ENCODE results near the gene MRPS31.
"Not testable (repeated sequence)": the region's sequence is repeated elsewhere in the genome, so short reads cannot be mapped to it uniquely, and the experiment has no call there.

Gene MRPS31

GRCh38 chr13:40786568-40786996 is 15.6 kb upstream of the MRPS31 start:
- Histone ChIP-seq H3K36me3 (ENCODE audit: control insufficient read depth, insufficient read depth, low read length) (no peaks in the 10 kb centered on the region), H3K4me1 (ENCODE audit: control insufficient read depth, insufficient read depth, low read length) (no peaks in the 10 kb centered on the region), H3K27me3 (ENCODE audit: control insufficient read depth, insufficient read depth, low read length) (no peaks in the 10 kb centered on the region), H3K4me3 (ENCODE audit: low read length) (no peak overlapping the region), H3K9me3 (ENCODE audit: control insufficient read depth, low read length) (no peaks in the 10 kb centered on the region), H3K9ac (ENCODE audit: low read length) (no peak overlapping the region)

- Histone ChIP-seq H3K9me3 (ENCODE audit: control insufficient read depth, low read length) (no peaks in the 10 kb centered on the region), H3K27me3 (ENCODE audit: control insufficient read depth, insufficient read depth, low read length) (no peaks in the 10 kb centered on the region), H3K36me3 (ENCODE audit: control insufficient read depth, insufficient read depth, low read length) (no peaks in the 10 kb centered on the region), H3K4me1 (ENCODE audit: control insufficient read depth, insufficient read depth, low read length) (no peaks in the 10 kb centered on the region), H3K4me3 (ENCODE audit: low read length) (no peak overlapping the region), H3K9ac (ENCODE audit: low read length) (no peak overlapping the region)
Observed at GRCh38 chr13:40784540-40784939, 13.6 kb upstream of the MRPS31 start.

GRCh38 chr13:40782971-40783370 is 12.0 kb upstream of the MRPS31 start:
- H3K4me1 ChIP-seq (ENCODE audit: control insufficient read depth, insufficient read depth, low read length) = not testable (repeated sequence)

GRCh38 chr13:40781717-40782116 is 10.7 kb upstream of the MRPS31 start:
- Histone ChIP-seq H3K4me3 (ENCODE audit: low read length) (no peak overlapping the region), H3K9me3 (ENCODE audit: control insufficient read depth, low read length) (no peaks in the 10 kb centered on the region), H3K9ac (ENCODE audit: low read length) (no peak overlapping the region), H3K36me3 (ENCODE audit: control insufficient read depth, insufficient read depth, low read length) (no peaks in the 10 kb centered on the region), H3K4me1 (ENCODE audit: control insufficient read depth, insufficient read depth, low read length) (peaks cover 4% of the 10 kb centered on the region), H3K27me3 (ENCODE audit: control insufficient read depth, insufficient read depth, low read length) (no peaks in the 10 kb centered on the region)

More at GRCh38 chr13:40782971-40783370, 12.0 kb upstream of the MRPS31 start:
- H3K9ac ChIP-seq (ENCODE audit: low read length); H3K36me3 ChIP-seq (ENCODE audit: control insufficient read depth, insufficient read depth, low read length); H3K9me3 ChIP-seq (ENCODE audit: control insufficient read depth, low read length); H3K27me3 ChIP-seq (ENCODE audit: control insufficient read depth, insufficient read depth, low read length); H3K4me3 ChIP-seq (ENCODE audit: low read length): not testable (repeated sequence)

GRCh38 chr13:40780822-40781401 is 9.9 kb upstream of the MRPS31 start:
- Histone ChIP-seq H3K4me3 (ENCODE audit: low read length) (no peak overlapping the region), H3K9me3 (ENCODE audit: control insufficient read depth, low read length) (no peaks in the 10 kb centered on the region), H3K4me1 (ENCODE audit: control insufficient read depth, insufficient read depth, low read length) (peaks cover 5% of the 10 kb centered on the region), H3K36me3 (ENCODE audit: control insufficient read depth, insufficient read depth, low read length) (no peaks in the 10 kb centered on the region), H3K9ac (ENCODE audit: low read length) (no peak overlapping the region), H3K27me3 (ENCODE audit: control insufficient read depth, insufficient read depth, low read length) (no peaks in the 10 kb centered on the region)

GRCh38 chr13:40779796-40780285 is 8.9 kb upstream of the MRPS31 start:
- Histone ChIP-seq H3K4me3 (ENCODE audit: low read length) (no peak overlapping the region), H3K9ac (ENCODE audit: low read length) (no peak overlapping the region), H3K4me1 (ENCODE audit: control insufficient read depth, insufficient read depth, low read length) (peaks cover 5% of the 10 kb centered on the region), H3K36me3 (ENCODE audit: control insufficient read depth, insufficient read depth, low read length) (no peaks in the 10 kb centered on the region), H3K27me3 (ENCODE audit: control insufficient read depth, insufficient read depth, low read length) (no peaks in the 10 kb centered on the region), H3K9me3 (ENCODE audit: control insufficient read depth, low read length) (no peaks in the 10 kb centered on the region)

- Histone ChIP-seq H3K4me1 (ENCODE audit: control insufficient read depth, insufficient read depth, low read length) (peaks cover 5% of the 10 kb centered on the region), H3K9ac (ENCODE audit: low read length) (no peak overlapping the region), H3K27me3 (ENCODE audit: control insufficient read depth, insufficient read depth, low read length) (no peaks in the 10 kb centered on the region), H3K4me3 (ENCODE audit: low read length) (no peak overlapping the region), H3K36me3 (ENCODE audit: control insufficient read depth, insufficient read depth, low read length) (no peaks in the 10 kb centered on the region), H3K9me3 (ENCODE audit: control insufficient read depth, low read length) (no peaks in the 10 kb centered on the region)
Observed at GRCh38 chr13:40779049-40779448, 8.1 kb upstream of the MRPS31 start.

GRCh38 chr13:40777809-40778175 is 6.8 kb upstream of the MRPS31 start:
- Histone ChIP-seq H3K9me3 (ENCODE audit: control insufficient read depth, low read length) (no peaks in the 10 kb centered on the region), H3K27me3 (ENCODE audit: control insufficient read depth, insufficient read depth, low read length) (no peaks in the 10 kb centered on the region), H3K9ac (ENCODE audit: low read length) (no peak overlapping the region), H3K4me1 (ENCODE audit: control insufficient read depth, insufficient read depth, low read length) (peaks cover 5% of the 10 kb centered on the region), H3K36me3 (ENCODE audit: control insufficient read depth, insufficient read depth, low read length) (no peaks in the 10 kb centered on the region), H3K4me3 (ENCODE audit: low read length) (no peak overlapping the region)

- Histone ChIP-seq H3K9ac (ENCODE audit: low read length) (peak overlapping the region; percentile 9), H3K4me1 (ENCODE audit: control insufficient read depth, insufficient read depth, low read length) (peaks cover 5% of the 10 kb centered on the region), H3K27me3 (ENCODE audit: control insufficient read depth, insufficient read depth, low read length) (no peaks in the 10 kb centered on the region), H3K9me3 (ENCODE audit: control insufficient read depth, low read length) (no peaks in the 10 kb centered on the region), H3K36me3 (ENCODE audit: control insufficient read depth, insufficient read depth, low read length) (no peaks in the 10 kb centered on the region), H3K4me3 (ENCODE audit: low read length) (no peak overlapping the region)
Observed at GRCh38 chr13:40777166-40777808, 6.3 kb upstream of the MRPS31 start.

- Histone ChIP-seq H3K9ac (ENCODE audit: low read length) (peak overlapping the region; percentile 9), H3K4me3 (ENCODE audit: low read length) (no peak overlapping the region), H3K9me3 (ENCODE audit: control insufficient read depth, low read length) (no peaks in the 10 kb centered on the region), H3K36me3 (ENCODE audit: control insufficient read depth, insufficient read depth, low read length) (no peaks in the 10 kb centered on the region), H3K4me1 (ENCODE audit: control insufficient read depth, insufficient read depth, low read length) (peaks cover 5% of the 10 kb centered on the region), H3K27me3 (ENCODE audit: control insufficient read depth, insufficient read depth, low read length) (no peaks in the 10 kb centered on the region)
Observed at GRCh38 chr13:40776681-40777165, 5.7 kb upstream of the MRPS31 start.

- Histone ChIP-seq H3K9ac (ENCODE audit: low read length) (no peak overlapping the region), H3K4me3 (ENCODE audit: low read length) (no peak overlapping the region), H3K27me3 (ENCODE audit: control insufficient read depth, insufficient read depth, low read length) (no peaks in the 10 kb centered on the region), H3K9me3 (ENCODE audit: control insufficient read depth, low read length) (no peaks in the 10 kb centered on the region), H3K36me3 (ENCODE audit: control insufficient read depth, insufficient read depth, low read length) (no peaks in the 10 kb centered on the region), H3K4me1 (ENCODE audit: control insufficient read depth, insufficient read depth, low read length) (peaks cover 5% of the 10 kb centered on the region)
Observed at GRCh38 chr13:40776232-40776631, 5.2 kb upstream of the MRPS31 start.

- no peak overlapping the region for H3K4me3 ChIP-seq (ENCODE audit: low read length)
- no peaks in the 10 kb centered on the region for H3K27me3 ChIP-seq (ENCODE audit: control insufficient read depth, insufficient read depth, low read length)
- H3K4me1 ChIP-seq (ENCODE audit: control insufficient read depth, insufficient read depth, low read length) = peaks cover 5% of the 10 kb centered on the region
- no peaks in the 10 kb centered on the region for H3K9me3 ChIP-seq (ENCODE audit: control insufficient read depth, low read length)
- no peaks in the 10 kb centered on the region for H3K36me3 ChIP-seq (ENCODE audit: control insufficient read depth, insufficient read depth, low read length)
- H3K9ac ChIP-seq (ENCODE audit: low read length) = no peak overlapping the region
Observed at GRCh38 chr13:40774672-40775071, 3.7 kb upstream of the MRPS31 start.

Data from mucosa of stomach (tissue), 1 donor.